GM12878 (cell line): ENCODE measurements around the gene DPP9.

Source experiments
- IRF3 ChIP-seq: fragments of 450-650 bp; IDR thresholded peaks from 2 replicates; pipeline ENCODE4 v1.6.1; 2014; ENCODE audit warnings: mild to moderate bottlenecking
- MYC ChIP-seq: IDR thresholded peaks from 2 replicates; pipeline ENCODE4 v1.6.1; 2011; ENCODE audit warnings: mild to moderate bottlenecking, low read length, moderate library complexity, inconsistent platforms; ENCODE audit not compliant: insufficient read depth, insufficient replicate concordance, insufficient read length, severe bottlenecking
- NFYB ChIP-seq: IDR thresholded peaks from 2 replicates; pipeline ENCODE4 v1.6.1; 2011; ENCODE audit warnings: low read depth, mild to moderate bottlenecking, low read length, improper control_type of control experiment, moderate library complexity; ENCODE audit not compliant: insufficient read depth
- POLR2A ChIP-seq: IDR thresholded peaks from 2 replicates; pipeline ENCODE4 v1.6.1; 2011; ENCODE audit warnings: low read depth, mild to moderate bottlenecking, low read length
- RAD21 ChIP-seq: IDR thresholded peaks from 2 replicates; pipeline ENCODE4 v1.6.1; 2011; ENCODE audit warnings: mild to moderate bottlenecking, low read depth, low read length, moderate library complexity; ENCODE audit not compliant: insufficient read depth
- RCOR1 ChIP-seq: conservative IDR thresholded peaks from 2 replicates; pipeline ENCODE4 v1.6.1; 2012; ENCODE audit warnings: low read depth, low read length, improper control_type of control experiment
- SP1 ChIP-seq: IDR thresholded peaks from one replicate; pipeline ENCODE4 v1.6.1; 2011; ENCODE audit warnings: low read depth, low read length
- SREBF1 ChIP-seq: IDR thresholded peaks from 2 replicates; pipeline ENCODE4 v1.6.1; 2012; ENCODE audit warnings: mild to moderate bottlenecking, low read length
- TARDBP ChIP-seq: IDR thresholded peaks from 2 replicates; pipeline ENCODE4 v1.6.1; 2016; ENCODE audit warnings: borderline replicate concordance
- ZNF622 ChIP-seq: fragments of 450-650 bp; IDR thresholded peaks from 2 replicates; pipeline ENCODE4 v1.6.1; 2017; ENCODE audit warnings: mild to moderate bottlenecking, inconsistent platforms
- TF ChIP-seq, protein P1 (sequence below), 3 experiments: IDR thresholded peaks in 2 of 3; conservative IDR thresholded peaks in 1 of 3; 2 replicates each; pipeline ENCODE4 v1.5.1; 2011; ENCODE audit warnings: low read depth in 3 of 3, low read length in 3 of 3, mild to moderate bottlenecking in 3 of 3, control low read depth in 2 of 3, moderate library complexity in 2 of 3, inconsistent platforms in 1 of 3, mixed read lengths in 1 of 3; ENCODE audit not compliant: control insufficient read depth in 2 of 3, insufficient read depth in 1 of 3; ENCODE audit errors: extremely low read depth in 1 of 3

- TF ChIP-seq SP1 = no peak
- no peak for TF ChIP-seq POLR2A
- TF ChIP-seq, protein P1, sequence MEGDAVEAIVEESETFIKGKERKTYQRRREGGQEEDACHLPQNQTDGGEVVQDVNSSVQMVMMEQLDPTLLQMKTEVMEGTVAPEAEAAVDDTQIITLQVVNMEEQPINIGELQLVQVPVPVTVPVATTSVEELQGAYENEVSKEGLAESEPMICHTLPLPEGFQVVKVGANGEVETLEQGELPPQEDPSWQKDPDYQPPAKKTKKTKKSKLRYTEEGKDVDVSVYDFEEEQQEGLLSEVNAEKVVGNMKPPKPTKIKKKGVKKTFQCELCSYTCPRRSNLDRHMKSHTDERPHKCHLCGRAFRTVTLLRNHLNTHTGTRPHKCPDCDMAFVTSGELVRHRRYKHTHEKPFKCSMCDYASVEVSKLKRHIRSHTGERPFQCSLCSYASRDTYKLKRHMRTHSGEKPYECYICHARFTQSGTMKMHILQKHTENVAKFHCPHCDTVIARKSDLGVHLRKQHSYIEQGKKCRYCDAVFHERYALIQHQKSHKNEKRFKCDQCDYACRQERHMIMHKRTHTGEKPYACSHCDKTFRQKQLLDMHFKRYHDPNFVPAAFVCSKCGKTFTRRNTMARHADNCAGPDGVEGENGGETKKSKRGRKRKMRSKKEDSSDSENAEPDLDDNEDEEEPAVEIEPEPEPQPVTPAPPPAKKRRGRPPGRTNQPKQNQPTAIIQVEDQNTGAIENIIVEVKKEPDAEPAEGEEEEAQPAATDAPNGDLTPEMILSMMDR (IDR thresholded peaks at IDR 0.05 in 2 of 3, conservative IDR thresholded peaks at IDR 0.05 in 1 of 3; ENCODE audit: control insufficient read depth in 2 of 3, extremely low read depth in 1 of 3, insufficient read depth in 1 of 3, low read depth in 3 of 3, low read length in 3 of 3) = no peak
- TF ChIP-seq NFYB = no peak
- no peak for TF ChIP-seq ZNF622
- no peak for TF ChIP-seq TARDBP
- TF ChIP-seq RCOR1 = no peak
- no peak for TF ChIP-seq IRF3
- TF ChIP-seq SREBF1 = no peak
- TF ChIP-seq RAD21 = no peak
- no peak for TF ChIP-seq MYC
Observed at GRCh38 chr19:4728871-4729270, 5.2 kb upstream of the DPP9 start.
